ENCODE data around the gene CLEC2A. TPM values are rescaled to one million over a fixed set of nuclear protein-coding genes. Genes with fewer than 3 reads are reported as not detected.

Gene CLEC2A
- polyA plus RNA-seq, 3 donors: not detected

DNA sequence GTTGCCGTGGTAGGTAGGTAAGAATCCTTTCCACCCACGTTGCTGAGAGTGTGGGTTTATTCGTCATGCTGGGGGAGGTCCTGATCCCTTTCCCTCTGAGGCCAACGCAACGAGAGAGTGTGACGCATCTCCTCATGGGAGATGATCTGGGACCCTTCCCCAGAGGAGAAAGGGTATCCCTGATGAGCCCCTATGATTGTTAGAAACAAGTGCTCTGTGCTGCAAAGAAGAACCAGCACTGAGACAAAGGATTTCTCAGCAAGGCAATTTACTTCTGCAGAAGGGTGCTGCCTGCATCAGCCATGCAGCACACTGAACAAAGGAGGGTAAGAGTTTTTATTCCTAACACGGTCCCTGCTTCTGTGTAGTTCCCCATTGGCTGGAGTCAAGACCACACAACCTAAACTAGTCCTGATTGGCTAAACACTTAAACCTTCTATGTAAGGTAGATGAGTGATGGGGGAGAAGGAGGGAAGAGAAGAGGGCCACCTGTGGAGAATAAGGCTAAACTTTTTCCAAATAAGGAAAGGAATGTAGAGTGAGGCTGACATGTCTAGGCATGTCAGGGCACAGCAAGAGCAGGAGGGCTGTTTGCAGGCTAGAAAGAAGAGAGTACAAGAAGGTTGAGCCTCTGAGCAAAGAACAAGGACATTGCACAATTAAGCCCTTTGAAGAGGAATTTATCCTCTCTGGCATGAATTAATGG lies 21.3 kb downstream of the CLEC2A start:
- Histone ChIP-seq H3K27ac (ENCODE audit: low read depth in 1 of 2, low read length in 2 of 2) (no peak overlapping the region), H3K4me1 (ENCODE audit: control insufficient read depth in 1 of 2, insufficient read depth in 2 of 2, low read length in 2 of 2) (no peaks in the 10 kb centered on the region), H2AFZ (ENCODE audit: insufficient read depth, low read depth, low read length, poor library complexity, severe bottlenecking) (no peak overlapping the region), H3K36me3 (replicated peaks in 1 of 2; ENCODE audit: control insufficient read depth in 1 of 2, insufficient read depth in 2 of 2, low read length in 2 of 2) (peaks cover 0 to 6% of the 10 kb centered on the region in 2 donors), H3K4me2 (replicated peaks; ENCODE audit: extremely low read depth, low read length, poor library complexity, severe bottlenecking) (no peak overlapping the region), H3K4me3 (replicated peaks in 1 of 3; ENCODE audit: low read depth in 2 of 3, low read length in 3 of 3) (peak overlapping the region in 1 of 3 experiments; percentile 8), H3K79me2 (ENCODE audit: insufficient read depth, low read length) (no peaks in the 10 kb centered on the region), H3K9ac (ENCODE audit: insufficient read depth, low read length, poor library complexity, severe bottlenecking) (no peak overlapping the region), H4K20me1 (ENCODE audit: insufficient read depth, low read length) (no peaks in the 10 kb centered on the region), H3K27me3 (ENCODE audit: control insufficient read depth in 2 of 2, insufficient read depth in 2 of 2, low read length in 2 of 2) (no peaks in the 10 kb centered on the region), H3K9me3 (replicated peaks in 1 of 2; ENCODE audit: control insufficient read depth in 1 of 2, insufficient read depth in 1 of 2, low read length in 2 of 2) (peaks cover 34 to 37% of the 10 kb centered on the region in 2 donors)
- 76% methylated on average over 6 of the region's 7 CpGs for WGBS (ENCODE audit: insufficient coverage)
- intact Hi-C loops (cut with micrococcal nuclease): no loop called here
- Mint-ChIP-seq H3K4me1 (no peaks in the 10 kb centered on the region), H3K4me3 (no peak overlapping the region), H3K36me3 (peaks cover 3 to 7% of the 10 kb centered on the region in 2 donors), H3K9me3 (peaks cover 35 to 50% (median 43%) of the 10 kb centered on the region in 7 donors), H3K27me3 (ENCODE audit: low read depth in 3 of 3) (peaks cover 0 to 4% (median 3%) of the 10 kb centered on the region in 3 donors), H3K27ac (no peak overlapping the region)
- TF ChIP-seq, protein P1, sequence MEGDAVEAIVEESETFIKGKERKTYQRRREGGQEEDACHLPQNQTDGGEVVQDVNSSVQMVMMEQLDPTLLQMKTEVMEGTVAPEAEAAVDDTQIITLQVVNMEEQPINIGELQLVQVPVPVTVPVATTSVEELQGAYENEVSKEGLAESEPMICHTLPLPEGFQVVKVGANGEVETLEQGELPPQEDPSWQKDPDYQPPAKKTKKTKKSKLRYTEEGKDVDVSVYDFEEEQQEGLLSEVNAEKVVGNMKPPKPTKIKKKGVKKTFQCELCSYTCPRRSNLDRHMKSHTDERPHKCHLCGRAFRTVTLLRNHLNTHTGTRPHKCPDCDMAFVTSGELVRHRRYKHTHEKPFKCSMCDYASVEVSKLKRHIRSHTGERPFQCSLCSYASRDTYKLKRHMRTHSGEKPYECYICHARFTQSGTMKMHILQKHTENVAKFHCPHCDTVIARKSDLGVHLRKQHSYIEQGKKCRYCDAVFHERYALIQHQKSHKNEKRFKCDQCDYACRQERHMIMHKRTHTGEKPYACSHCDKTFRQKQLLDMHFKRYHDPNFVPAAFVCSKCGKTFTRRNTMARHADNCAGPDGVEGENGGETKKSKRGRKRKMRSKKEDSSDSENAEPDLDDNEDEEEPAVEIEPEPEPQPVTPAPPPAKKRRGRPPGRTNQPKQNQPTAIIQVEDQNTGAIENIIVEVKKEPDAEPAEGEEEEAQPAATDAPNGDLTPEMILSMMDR (IDR thresholded peaks at IDR 0.05): no peak
- DNase-seq: no peak

DNA sequence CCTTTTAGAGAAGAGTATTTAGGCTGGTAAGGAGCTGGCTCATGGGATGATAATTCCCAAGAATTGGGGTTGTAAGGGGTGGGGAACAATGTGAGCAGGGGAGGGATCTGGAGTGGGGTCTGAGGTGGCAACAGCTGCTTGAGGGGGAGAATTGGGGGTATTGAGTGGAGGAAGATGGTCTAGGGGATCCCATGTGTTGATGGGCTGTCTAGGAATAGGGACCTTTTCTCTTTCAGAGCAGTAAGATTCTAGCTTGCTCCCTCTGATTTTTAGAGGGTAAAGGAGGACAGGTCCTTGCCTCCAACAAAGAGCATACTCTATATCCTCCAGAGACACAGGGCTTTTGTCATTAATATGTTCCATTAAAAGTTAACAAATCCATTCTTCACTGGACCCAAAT lies 22.4 kb downstream of the CLEC2A start:
- no peaks in the 10 kb centered on the region for H4K20me1 ChIP-seq (ENCODE audit: insufficient read depth, low read length)
- no peaks in the 10 kb centered on the region for H3K27me3 ChIP-seq (ENCODE audit: control insufficient read depth in 2 of 2, insufficient read depth in 2 of 2, low read length in 2 of 2)
- Mint-ChIP-seq H3K27ac (no peak overlapping the region), H3K4me3 (no peak overlapping the region), H3K27me3 (ENCODE audit: low read depth in 3 of 3) (peaks cover 0 to 7% (median 3%) of the 10 kb centered on the region in 3 donors), H3K9me3 (peaks cover 41 to 57% (median 47%) of the 10 kb centered on the region in 7 donors), H3K36me3 (peaks cover 3 to 7% of the 10 kb centered on the region in 2 donors), H3K4me1 (no peaks in the 10 kb centered on the region)
- no peaks in the 10 kb centered on the region for H3K4me1 ChIP-seq (ENCODE audit: control insufficient read depth in 1 of 2, insufficient read depth in 2 of 2, low read length in 2 of 2)
- H3K4me3 ChIP-seq (replicated peaks in 1 of 3; ENCODE audit: low read depth in 2 of 3, low read length in 3 of 3): no peak overlapping the region
- H3K9ac ChIP-seq (ENCODE audit: insufficient read depth, low read length, poor library complexity, severe bottlenecking): no peak overlapping the region
- no peak for DNase-seq
- intact Hi-C loops (cut with micrococcal nuclease): no loop called here
- H3K36me3 ChIP-seq (replicated peaks in 1 of 2; ENCODE audit: control insufficient read depth in 1 of 2, insufficient read depth in 2 of 2, low read length in 2 of 2): peaks cover 0 to 6% of the 10 kb centered on the region in 2 donors
- peaks cover 37% of the 10 kb centered on the region in 2 donors for H3K9me3 ChIP-seq (replicated peaks in 1 of 2; ENCODE audit: control insufficient read depth in 1 of 2, insufficient read depth in 1 of 2, low read length in 2 of 2)
- H3K27ac ChIP-seq (ENCODE audit: low read depth in 1 of 2, low read length in 2 of 2): no peak overlapping the region
- no peaks in the 10 kb centered on the region for H3K79me2 ChIP-seq (ENCODE audit: insufficient read depth, low read length)
- no peak overlapping the region for H3K4me2 ChIP-seq (replicated peaks; ENCODE audit: extremely low read depth, low read length, poor library complexity, severe bottlenecking)
- no peak overlapping the region for H2AFZ ChIP-seq (ENCODE audit: insufficient read depth, low read depth, low read length, poor library complexity, severe bottlenecking)
- TF ChIP-seq, protein P1 (IDR thresholded peaks at IDR 0.05): no peak
